Urothelium cell line (cell line): ENCODE data around the gene STRA6.
A peak's percentile ranks its signal among the peaks of the same experiment; 100 is the strongest.

Experiments used
- DNase-seq: peaks from one replicate; pipeline ENCODE4 v3.0.0; 2011; ENCODE audit warnings: low spot score, mixed read lengths
- FAIRE-seq: peaks from 2 replicates; lab custom pipeline; 2011; peaks lifted over from hg19 to GRCh38; lab: Jason Lieb, UNC

STRA6 gene

GRCh38 chr15:74184582-74185091, 17.9 kb downstream of the STRA6 start:
- DNase-seq (no peak), FAIRE-seq (no peak)

- no peak for FAIRE-seq
- no peak for DNase-seq
Measured at GRCh38 chr15:74182131-74182530, 20.5 kb downstream of the STRA6 start.

- FAIRE-seq, result peak; percentile 59
- no peak for DNase-seq
Measured at GRCh38 chr15:74180881-74181602, 21.5 kb downstream of the STRA6 start.

- no peak for DNase-seq
- FAIRE-seq, result no peak
Measured at GRCh38 chr15:74179983-74180880, 22.4 kb downstream of the STRA6 start.

GRCh38 chr15:74179101-74179841, 23.3 kb downstream of the STRA6 start:
- FAIRE-seq, result no peak
- DNase-seq, result peak; percentile 39

- DNase-seq, result no peak
- no peak for FAIRE-seq
Measured at GRCh38 chr15:74178326-74179100, 24.1 kb downstream of the STRA6 start.

- FAIRE-seq, result peak; percentile 50
Measured at GRCh38 chr15:74176262-74177214, 26.0 kb downstream of the STRA6 start.

GRCh38 chr15:74175271-74176191, 27.1 kb downstream of the STRA6 start:
- DNase-seq (no peak), FAIRE-seq (no peak)

More at GRCh38 chr15:74176262-74177214, 26.0 kb downstream of the STRA6 start:
- DNase-seq, result no peak

- no peak for FAIRE-seq
- DNase-seq, result no peak
Measured at GRCh38 chr15:74174958-74175253, 27.7 kb downstream of the STRA6 start.

- no peak for DNase-seq
- no peak for FAIRE-seq
Measured at GRCh38 chr15:74174219-74174957, 28.2 kb downstream of the STRA6 start.

- FAIRE-seq (no peak), DNase-seq (no peak)
Measured at GRCh38 chr15:74173380-74174218, 29.0 kb downstream of the STRA6 start, which contains the start of gene ISLR. ISLR (plus strand) TSS chr15:74173710; CDS start chr15:74174859, 1,149 bp downstream.

- DNase-seq (no peak), FAIRE-seq (no peak)
Measured at GRCh38 chr15:74172701-74173379, 29.7 kb downstream of the STRA6 start.

GRCh38 chr15:74171965-74172541, 30.5 kb downstream of the STRA6 start:
- no peak for DNase-seq
- FAIRE-seq, result no peak

GRCh38 chr15:74170875-74171578, 31.6 kb downstream of the STRA6 start:
- FAIRE-seq, result no peak
- DNase-seq, result no peak
